ENCODE measurements around the gene SGK1.
"Not testable (repeated sequence)": the region's sequence is repeated elsewhere in the genome, so short reads cannot be mapped to it uniquely, and the experiment has no call there.

Gene SGK1

GRCh38 chr6:134299236-134299635, 18.7 kb downstream of the SGK1 start:
- no peak for DNase-seq

DNA sequence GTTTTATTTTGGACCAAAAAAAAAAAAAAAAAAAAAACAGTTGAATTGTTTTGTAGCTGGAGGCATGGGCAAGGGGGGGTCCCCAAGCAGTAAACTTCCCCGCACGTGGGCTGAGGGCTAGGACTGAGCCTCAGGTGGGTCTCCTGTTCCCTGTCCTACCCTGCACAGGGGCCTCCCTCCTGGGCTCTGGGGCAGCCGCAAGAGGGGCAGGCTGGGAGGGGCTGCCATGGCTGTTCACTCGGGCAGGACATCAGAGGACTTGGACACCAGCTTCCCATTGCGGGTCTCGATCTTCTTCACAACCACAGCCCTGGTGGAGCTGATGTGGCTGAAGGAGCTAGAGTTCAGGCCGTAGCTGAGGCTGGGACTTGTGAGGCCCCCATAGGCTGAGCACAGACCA, 21.1 kb downstream of the SGK1 start:
- no peak for DNase-seq

- DNase-seq: peak in 1 of 2 experiments; percentile 75
These were observed 21.9 kb downstream of the SGK1 start for GRCh38 chr6:134295953-134296553.

DNA sequence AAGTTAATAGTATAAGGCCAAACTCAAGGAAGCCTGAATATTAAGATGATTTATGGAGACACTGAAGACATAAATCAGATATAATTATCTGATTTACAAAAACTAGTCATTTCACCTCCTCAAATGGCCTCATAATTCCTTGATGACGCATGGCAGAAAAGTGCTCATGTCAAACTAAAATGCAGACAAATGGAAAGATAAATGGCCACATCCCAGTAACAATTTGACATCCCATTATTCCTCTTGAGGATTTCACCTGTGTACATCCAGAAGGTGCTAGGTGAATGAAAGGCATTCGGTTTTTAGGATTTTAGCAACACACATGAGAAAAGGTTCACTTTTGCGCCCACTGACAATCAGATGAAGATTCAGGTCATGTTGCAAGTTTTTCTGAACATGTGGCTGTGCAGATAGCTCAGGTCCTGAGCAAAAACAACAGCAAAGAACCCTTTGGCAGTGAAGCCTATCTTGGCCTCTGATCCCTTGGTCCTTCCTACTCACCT, 24.2 kb downstream of the SGK1 start:
- no peak for DNase-seq

DNA sequence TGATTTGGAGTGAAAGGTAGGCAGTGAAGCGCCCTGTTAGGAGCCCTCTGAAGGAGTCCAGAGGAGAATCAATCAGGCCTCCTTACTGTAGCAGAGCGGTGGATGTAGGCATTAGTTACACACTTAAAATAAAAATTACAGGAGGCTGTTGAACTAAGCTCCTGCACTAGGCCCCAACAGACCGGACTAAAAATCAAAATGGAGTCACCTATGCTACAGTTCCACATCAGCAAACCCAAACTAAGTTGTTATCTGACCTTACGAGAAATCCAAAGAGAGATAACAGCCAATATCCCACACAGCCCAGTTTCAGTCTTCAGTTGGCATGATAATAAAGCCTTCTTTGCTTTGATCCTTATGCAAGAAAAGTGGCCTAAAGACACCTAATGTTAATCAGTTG, 26.8 kb downstream of the SGK1 start:
- DNase-seq: no peak

- no peak for DNase-seq
These were observed 28.7 kb downstream of the SGK1 start for GRCh38 chr6:134289204-134289575.

DNA sequence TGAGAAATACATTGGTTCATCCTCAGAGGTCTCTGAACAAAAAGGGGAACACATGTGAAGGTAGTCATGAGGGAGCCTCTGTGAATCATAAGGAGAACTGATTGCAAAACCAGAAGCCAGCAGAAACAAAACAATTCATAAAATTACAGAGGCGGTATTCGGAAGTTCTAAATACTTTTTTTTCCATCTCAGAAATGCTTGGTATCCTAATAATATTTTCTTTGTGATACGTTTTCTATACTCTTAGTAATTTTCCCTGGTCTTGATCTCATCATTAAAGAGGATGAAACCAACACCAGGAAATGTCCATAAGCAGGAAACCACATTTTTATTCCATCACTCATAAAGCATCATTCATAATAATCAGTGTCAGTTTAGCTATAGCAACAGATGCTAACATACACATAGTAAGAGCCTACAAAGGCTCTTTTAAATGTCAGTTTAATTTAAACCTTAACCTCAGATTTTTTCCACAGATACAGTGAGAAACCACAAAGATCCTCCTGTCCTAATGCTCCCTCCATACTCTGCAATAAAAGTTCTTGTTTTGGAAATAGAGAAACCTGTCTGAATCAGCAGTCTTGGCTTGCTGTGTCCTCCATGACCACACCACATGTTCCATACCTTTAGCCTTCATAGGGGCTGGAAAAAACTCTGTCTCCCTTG, 29.2 kb downstream of the SGK1 start:
- no peak for DNase-seq

- no peak for DNase-seq
These were observed 29.9 kb downstream of the SGK1 start for GRCh38 chr6:134287859-134288537.

DNA sequence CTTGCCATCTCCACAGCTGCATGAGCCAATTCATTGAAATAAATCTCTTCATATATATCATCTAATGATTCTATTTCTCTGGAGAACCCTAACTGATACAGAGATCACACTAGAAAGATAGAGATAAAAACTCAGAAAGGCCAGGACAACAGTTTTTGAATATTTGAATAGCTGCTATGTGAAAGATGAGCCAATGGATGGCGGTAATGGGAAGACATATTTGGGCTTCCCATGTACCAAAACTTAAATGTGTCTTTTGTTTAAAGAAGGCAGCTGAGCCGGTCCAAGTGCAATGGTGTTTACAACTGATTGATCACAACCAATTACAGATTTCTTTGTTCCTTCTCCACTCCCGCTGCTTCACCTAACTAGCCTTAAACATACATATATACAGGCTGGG, 35.1 kb downstream of the SGK1 start:
- no peak for DNase-seq

DNA sequence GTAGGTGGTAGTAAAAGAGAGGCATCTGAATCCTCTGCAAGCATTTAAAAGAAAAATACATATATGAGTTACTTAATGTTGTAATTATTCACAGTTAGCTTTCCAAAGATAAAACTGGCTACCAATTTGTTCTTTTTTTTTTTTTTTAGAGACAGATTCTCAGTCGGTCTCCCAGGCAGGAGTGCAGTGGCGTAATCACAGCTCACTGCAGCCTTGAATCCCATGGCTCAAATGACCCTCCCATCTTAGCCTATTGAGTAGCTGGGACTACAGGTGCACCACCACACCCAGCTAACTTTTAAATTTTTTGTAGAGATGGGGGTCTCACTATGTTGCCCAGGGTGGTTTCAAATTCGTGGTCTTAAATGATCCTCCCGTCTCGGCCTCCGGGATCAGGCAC, 36.5 kb downstream of the SGK1 start:
- no peak for DNase-seq

DNA sequence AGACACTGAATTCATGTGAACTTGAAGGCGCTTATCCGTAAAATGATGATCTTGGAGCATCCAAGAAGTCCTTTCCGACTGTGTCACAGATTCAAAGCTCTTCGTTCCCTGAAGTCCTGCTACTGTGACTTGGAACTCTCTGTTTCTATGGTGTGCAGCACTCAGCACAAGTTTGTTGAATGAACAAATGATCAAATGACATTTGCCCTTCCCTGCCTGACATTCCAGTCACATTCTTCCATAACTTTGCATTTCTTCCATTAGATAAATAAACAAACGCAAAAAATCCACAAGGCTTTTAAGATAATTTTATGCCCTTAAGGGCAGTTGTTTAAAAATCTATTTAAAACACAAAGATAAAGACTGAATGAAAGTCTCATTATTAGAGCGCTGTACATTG, 39.9 kb downstream of the SGK1 start:
- no peak for DNase-seq

DNA sequence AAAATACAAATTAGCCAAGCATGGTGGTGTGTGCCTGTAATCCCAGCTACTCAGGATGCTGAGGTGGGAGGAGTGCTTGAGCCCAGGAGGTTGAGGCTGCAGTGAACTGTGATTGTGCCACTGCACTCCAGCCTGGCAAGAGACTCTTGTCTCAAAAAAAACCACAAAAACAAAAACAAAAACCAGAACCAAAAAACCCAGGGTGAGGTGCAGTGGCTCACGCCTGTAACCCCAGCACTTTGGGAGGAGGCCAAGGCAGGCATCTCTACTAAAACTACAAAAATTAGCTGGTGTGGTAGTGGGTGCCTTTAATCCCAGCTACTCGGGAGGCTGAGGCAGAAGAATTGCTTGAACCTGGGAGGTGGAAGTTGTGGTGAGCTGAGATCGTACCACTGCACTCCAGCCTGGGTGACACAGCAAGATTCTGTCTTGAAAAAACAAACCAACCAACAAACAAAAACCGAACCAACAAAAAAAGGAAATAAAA, 41.0 kb downstream of the SGK1 start:
- not testable (repeated sequence) for DNase-seq

GRCh38 chr6:134272374-134272773, 45.5 kb downstream of the SGK1 start:
- no peak for DNase-seq

GRCh38 chr6:134267917-134268361, 50.0 kb downstream of the SGK1 start:
- no peak for DNase-seq

GRCh38 chr6:134266776-134267175, 51.1 kb downstream of the SGK1 start:
- DNase-seq: no peak

DNA sequence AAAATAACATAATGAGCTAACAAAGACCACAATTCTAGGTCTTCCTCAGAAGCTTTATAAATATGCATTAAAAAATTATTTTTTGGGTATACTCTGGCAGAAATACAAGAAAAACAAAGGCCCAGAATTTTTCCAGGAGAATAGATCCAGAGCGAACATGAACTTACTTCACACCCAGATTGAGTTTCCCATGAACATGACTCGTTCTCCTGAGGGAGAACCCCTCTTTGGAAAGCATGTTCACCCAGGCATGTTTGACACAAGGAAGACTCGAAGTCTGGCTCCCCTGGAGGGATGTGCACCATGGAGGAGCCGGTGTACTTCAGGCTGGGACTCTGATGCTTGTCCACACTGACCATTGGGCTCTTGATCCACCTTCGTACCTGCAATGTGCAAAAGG, 56.1 kb downstream of the SGK1 start:
- DNase-seq: no peak

DNA sequence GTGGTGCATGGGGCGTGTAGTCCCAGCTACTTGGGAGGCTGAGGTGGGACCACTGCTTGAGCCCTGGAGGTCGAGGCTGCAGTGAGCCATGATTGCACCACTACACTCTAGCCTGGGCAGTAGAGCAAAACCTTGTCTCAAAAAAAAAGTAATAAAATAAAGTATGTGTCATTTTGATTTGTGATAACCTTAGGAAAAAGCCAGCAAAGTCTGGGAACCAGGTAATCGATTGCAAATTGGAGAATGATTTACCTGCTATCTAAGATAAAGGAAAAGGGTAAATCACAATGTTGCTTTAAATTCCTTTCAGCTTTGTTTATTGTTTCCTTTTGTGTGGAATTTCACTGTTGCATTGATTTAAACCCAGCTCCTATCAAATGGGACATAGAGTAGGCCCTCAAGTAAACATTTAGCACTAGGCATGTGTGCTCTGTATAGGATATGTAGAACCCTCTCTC, 59.0 kb downstream of the SGK1 start:
- no peak for DNase-seq

DNA sequence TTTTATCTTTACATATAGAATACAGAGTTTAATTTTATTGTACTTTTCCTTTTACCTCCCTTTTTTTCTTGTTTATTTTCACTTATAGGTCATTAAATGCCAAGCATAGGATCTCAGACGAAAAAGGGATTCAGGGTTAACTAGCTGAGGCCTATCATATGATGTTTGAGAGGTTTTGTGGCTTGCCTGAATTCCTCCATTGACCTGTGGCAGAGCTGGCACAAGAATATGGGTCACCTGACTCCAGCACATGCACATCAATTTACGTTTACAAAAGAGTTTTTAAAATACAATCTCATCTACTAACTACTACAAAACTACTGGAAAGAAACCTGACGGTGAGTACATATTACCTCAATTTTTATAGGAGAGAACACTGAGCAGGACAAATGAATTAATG, 60.4 kb downstream of the SGK1 start:
- DNase-seq: no peak

- no peak for DNase-seq
These were observed 61.0 kb downstream of the SGK1 start for GRCh38 chr6:134256862-134257261.

DNA sequence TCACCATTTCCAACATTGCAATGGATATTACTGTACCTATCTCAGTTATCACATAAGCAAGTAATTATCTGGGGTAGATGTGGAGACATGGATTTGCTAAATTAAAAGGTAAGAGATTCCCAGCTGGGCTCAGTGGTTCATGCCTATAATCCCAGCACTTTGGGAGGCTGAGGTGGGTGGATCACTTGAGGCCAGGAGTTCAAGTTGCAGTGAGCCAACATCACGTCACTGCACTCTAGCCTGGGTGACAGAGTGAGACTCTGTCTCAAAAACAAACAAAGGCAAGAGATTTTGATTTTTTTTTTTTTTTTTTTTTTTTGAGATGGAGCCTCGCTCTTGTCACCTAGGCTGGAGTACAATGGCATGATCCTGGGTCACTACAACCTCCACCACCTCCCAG, 62.6 kb downstream of the SGK1 start:
- DNase-seq: not testable (repeated sequence)

DNA sequence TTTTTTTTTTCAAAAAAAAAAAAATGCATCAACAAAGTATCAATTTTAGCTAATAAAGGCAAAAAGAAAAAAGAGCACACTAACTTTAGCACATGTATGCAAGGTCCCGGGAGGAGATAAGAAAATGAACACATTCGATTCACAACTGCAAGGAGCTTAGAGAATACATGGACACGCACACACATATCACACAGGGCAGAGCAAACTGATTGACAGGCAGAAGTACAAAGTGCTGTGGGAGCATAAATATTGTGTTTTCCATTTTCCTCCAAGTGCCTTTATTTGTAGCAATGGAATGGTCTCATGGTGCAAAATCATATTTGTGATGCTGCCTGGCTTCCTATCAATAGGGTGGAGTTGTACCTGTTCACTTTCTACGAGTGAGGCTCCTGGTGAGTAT, 63.8 kb downstream of the SGK1 start:
- no peak for DNase-seq

- DNase-seq: no peak
These were observed 64.2 kb downstream of the SGK1 start for GRCh38 chr6:134253681-134254080.

GRCh38 chr6:134251320-134251719, 66.6 kb downstream of the SGK1 start:
- DNase-seq: no peak

DNA sequence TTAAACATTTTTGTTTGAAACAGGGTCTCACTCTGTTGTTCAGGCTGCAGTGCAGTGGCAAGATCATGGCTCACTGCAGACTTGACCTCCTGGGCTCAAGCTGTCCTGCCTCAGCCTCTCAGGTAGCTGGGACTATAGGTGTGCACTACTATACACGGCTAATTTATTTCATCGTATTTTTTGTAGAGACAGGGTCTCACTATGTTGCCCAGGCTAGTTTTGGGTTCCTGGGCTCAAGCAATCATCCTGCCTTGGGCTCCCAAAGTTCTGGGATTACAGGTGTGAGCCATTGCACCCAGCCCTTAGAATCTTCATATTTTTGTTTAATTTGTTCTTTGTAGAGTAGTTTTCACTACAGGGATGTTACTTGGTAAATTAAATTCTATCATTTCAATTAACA, 67.1 kb downstream of the SGK1 start:
- no peak for DNase-seq
